Measurements from ENCODE around the gene CENPM. TPM values are rescaled to one million over a fixed set of nuclear protein-coding genes. Genes with fewer than 3 reads are reported as not detected.

The CENPM gene
- total RNA-seq, 4 donors from 2014 or later: 1.5 to 5.1 TPM; not detected in 2

DNA sequence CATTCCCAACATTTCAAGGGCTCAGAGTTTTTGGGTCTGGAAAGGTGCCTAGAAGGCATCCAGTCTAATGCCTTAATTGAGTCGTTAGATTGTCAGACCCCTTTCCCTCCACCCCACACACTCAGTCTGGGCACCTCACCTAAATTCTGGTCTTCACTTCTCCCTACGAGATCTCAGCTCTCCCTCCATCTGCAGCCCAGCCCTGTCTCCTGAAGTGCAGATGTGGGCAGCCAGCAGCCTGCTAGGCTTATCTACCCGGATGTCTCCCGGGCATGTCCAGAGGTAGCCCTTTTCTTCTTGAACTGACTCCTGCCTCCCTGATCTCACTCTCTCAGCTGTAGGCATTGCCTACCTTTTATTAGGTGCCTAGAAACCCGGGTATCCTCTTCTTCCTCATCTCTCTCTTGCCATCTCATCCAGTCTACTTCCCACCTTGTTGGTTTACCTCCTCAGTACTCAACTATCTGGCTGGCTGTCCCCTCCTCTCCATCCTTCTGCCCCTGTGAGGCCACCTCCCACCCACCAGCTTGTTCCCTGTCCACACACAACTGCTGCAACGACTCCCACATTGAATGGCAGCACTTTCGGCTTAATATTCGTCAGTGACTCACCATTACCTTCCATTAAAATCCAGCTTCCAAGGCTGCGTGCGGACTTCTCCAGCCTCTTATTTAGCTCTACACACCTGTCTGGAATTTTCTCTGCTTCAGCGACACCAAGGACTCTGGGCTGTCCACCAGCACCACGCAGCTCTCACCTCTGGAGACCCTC is 28.5 kb upstream of the CENPM start:
- Histone ChIP-seq H3K36me3 (no peaks in the 10 kb centered on the region), H3K9me3 (no peaks in the 10 kb centered on the region), H3K27me3 (peaks cover 36 to 49% (median 44%) of the 10 kb centered on the region in 3 donors), H3K27ac (no peak overlapping the region), H3K4me3 (no peak overlapping the region), H3K4me1 (peaks cover 0 to 4% of the 10 kb centered on the region in 2 donors)
- intact Hi-C loops (cut with DNase I; ENCODE audit: low total_unique reads): no loop called here
- no peak for TF ChIP-seq POLR2A (IDR thresholded peaks at IDR 0.05)
- TF ChIP-seq, protein P1, sequence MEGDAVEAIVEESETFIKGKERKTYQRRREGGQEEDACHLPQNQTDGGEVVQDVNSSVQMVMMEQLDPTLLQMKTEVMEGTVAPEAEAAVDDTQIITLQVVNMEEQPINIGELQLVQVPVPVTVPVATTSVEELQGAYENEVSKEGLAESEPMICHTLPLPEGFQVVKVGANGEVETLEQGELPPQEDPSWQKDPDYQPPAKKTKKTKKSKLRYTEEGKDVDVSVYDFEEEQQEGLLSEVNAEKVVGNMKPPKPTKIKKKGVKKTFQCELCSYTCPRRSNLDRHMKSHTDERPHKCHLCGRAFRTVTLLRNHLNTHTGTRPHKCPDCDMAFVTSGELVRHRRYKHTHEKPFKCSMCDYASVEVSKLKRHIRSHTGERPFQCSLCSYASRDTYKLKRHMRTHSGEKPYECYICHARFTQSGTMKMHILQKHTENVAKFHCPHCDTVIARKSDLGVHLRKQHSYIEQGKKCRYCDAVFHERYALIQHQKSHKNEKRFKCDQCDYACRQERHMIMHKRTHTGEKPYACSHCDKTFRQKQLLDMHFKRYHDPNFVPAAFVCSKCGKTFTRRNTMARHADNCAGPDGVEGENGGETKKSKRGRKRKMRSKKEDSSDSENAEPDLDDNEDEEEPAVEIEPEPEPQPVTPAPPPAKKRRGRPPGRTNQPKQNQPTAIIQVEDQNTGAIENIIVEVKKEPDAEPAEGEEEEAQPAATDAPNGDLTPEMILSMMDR (IDR thresholded peaks at IDR 0.05 in 4 of 5, conservative IDR thresholded peaks at IDR 0.05 in 1 of 5): no peak
- ATAC-seq (no peak), DNase-seq (no peak)
- in situ Hi-C loops (cut with MboI; ENCODE audit: low sequenced_read_pairs in 4 of 4): no loop called here

DNA sequence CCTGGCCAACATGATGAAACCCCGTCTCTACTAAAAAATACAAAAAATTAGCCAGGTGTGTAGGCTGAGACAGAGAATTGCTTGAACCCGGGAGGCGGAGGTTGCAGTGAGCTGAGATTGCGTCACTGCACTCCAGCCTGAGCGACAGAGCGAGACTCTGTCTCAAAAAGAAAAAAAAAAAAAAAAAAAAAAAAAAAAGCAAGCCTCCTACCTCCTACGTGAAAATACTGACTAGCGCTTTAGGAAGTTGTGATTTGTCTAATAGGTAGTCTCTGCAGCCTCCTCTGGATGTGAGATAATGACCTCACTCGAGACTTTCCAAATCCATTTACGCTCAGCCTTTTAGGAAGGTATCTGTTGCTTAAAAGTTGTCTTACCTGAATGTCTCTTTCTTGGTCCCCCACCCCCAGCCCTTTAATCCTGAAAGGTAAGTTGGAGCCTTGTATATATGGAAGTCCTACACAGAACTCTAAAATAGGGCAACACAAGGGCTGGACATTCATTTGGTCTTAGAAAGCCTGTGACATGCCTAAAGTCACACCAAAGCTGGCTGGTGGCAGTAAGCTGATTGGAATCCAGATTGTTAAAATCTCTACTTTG is 27.8 kb upstream of the CENPM start:
- Histone ChIP-seq H3K27ac (no peak overlapping the region), H3K9me3 (no peaks in the 10 kb centered on the region), H3K36me3 (no peaks in the 10 kb centered on the region), H3K4me1 (peaks cover 0 to 4% of the 10 kb centered on the region in 2 donors), H3K4me3 (no peak overlapping the region), H3K27me3 (peaks cover 36 to 49% (median 44%) of the 10 kb centered on the region in 3 donors)
- TF ChIP-seq, protein P1 (IDR thresholded peaks at IDR 0.05 in 4 of 5, conservative IDR thresholded peaks at IDR 0.05 in 1 of 5): no peak
- no peak for TF ChIP-seq POLR2A (IDR thresholded peaks at IDR 0.05)
- intact Hi-C loops (cut with DNase I; ENCODE audit: low total_unique reads) (no loop called here), in situ Hi-C loops (cut with MboI; ENCODE audit: low sequenced_read_pairs in 4 of 4) (loop anchor here in 2 of 4 donors (25.0 kb wide), 1 partner anchor 463 kb away; the partner anchor contains the start of gene NFAM1 (in 2 of the 2))
- no peak for DNase-seq
- no peak for ATAC-seq

DNA sequence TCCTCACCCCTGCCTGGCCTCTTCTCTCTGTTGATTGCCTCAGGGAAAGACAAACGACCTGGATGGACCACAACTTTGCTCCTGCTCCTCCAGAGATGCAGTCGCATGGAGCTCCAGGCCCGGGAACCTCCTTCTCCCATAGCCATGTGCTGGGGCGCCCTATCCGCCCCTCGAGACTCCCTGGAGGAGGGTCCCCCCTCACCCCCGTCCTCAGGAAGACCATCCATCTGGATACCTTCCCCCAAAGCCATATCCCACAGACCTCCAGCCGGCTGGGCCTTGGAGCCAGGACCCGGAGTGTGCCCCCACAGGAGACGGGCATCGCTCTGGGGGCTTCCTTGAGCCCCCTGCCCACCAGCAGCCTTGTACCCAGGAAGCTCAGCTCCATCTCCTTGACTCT is 24.5 kb upstream of the CENPM start:
- DNase-seq (no peak), ATAC-seq (no peak)
- Histone ChIP-seq H3K4me1 (no peaks in the 10 kb centered on the region), H3K36me3 (no peaks in the 10 kb centered on the region), H3K9me3 (no peaks in the 10 kb centered on the region), H3K4me3 (no peak overlapping the region), H3K27me3 (peaks cover 22 to 36% (median 28%) of the 10 kb centered on the region in 3 donors), H3K27ac (no peak overlapping the region)
- in situ Hi-C loops (cut with MboI; ENCODE audit: low sequenced_read_pairs in 4 of 4) (loop anchor here in 2 of 4 donors (25.0 kb wide), 1 partner anchor 466 kb away; the partner anchor contains the start of gene NFAM1 (in 2 of the 2)), intact Hi-C loops (cut with DNase I; ENCODE audit: low total_unique reads) (no loop called here)
- TF ChIP-seq, protein P1 (IDR thresholded peaks at IDR 0.05 in 4 of 5, conservative IDR thresholded peaks at IDR 0.05 in 1 of 5): no peak
- no peak for TF ChIP-seq POLR2A (IDR thresholded peaks at IDR 0.05)

DNA sequence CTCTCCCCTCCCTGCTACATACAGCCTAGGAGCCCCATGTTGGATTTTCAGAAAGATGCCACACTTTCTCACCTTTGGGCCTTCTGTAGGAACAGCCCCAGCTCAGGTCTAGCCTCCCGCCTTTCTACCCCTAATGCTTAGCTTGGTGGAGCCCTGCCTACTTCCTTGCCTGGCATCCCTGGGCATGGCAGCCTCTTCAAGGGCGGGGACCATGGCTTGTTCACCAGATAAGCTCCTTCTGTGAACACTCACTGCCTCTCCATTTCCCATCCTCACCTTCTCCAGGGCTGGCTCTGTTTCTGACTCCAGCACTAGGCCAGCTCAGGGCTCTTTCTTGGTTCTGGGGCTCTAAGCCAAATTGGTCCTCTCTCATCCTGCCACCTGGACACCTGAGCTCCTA is 23.6 kb upstream of the CENPM start:
- TF ChIP-seq, protein P1 (IDR thresholded peaks at IDR 0.05 in 4 of 5, conservative IDR thresholded peaks at IDR 0.05 in 1 of 5): no peak
- no peak for TF ChIP-seq POLR2A (IDR thresholded peaks at IDR 0.05)
- no peaks in the 10 kb centered on the region for H3K4me1 ChIP-seq
- no peaks in the 10 kb centered on the region for H3K36me3 ChIP-seq
- ATAC-seq (no peak), DNase-seq (no peak)
- no peak overlapping the region for H3K4me3 ChIP-seq
- in situ Hi-C loops (cut with MboI; ENCODE audit: low sequenced_read_pairs in 4 of 4) (loop anchor here in 2 of 4 donors (25.0 kb wide), 1 partner anchor 467 kb away; the partner anchor contains the start of gene NFAM1 (in 2 of the 2)), intact Hi-C loops (cut with DNase I; ENCODE audit: low total_unique reads) (no loop called here)
- H3K9me3 ChIP-seq: no peaks in the 10 kb centered on the region
- H3K27me3 ChIP-seq: peaks cover 15 to 28% (median 20%) of the 10 kb centered on the region in 3 donors
- no peak overlapping the region for H3K27ac ChIP-seq
